ENCODE measurements around the gene PARD3B.

Gene PARD3B

GRCh38 chr2:205564346-205565141, 1019.3 kb downstream of the PARD3B start:
- no peak for DNase-seq (ENCODE audit: low read depth)
- TF ChIP-seq CTCF (IDR thresholded peaks at IDR 0.05; ENCODE audit: low read length, missing control alignments) = no peak
- no peak overlapping the region for H3K4me3 ChIP-seq (replicated peaks; ENCODE audit: low read depth, low read length)

DNA sequence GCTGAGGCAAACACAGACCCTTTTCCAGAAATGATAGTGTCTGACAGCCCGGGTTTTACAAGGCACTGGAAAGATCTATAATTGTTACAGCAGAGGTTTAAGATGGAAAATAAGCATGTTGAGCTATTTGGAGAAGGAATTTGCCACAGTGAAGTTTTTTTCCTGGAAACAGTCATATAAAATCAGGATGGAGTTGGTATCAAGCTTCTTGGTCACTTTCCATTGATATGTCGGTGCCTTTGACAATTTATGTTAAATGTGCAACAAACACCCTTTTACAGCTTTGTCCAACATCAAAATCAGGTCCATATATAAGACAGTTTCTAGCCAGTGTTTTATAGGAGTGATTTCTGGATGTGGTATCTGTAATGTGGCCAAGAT, 1019.9 kb downstream of the PARD3B start:
- H3K4me3 ChIP-seq (replicated peaks; ENCODE audit: low read depth, low read length) = no peak overlapping the region
- no peak for TF ChIP-seq CTCF (IDR thresholded peaks at IDR 0.05; ENCODE audit: low read length, missing control alignments)
- no peak for DNase-seq (ENCODE audit: low read depth)

GRCh38 chr2:205566606-205567168, 1021.4 kb downstream of the PARD3B start:
- no peak for TF ChIP-seq CTCF (IDR thresholded peaks at IDR 0.05; ENCODE audit: low read length, missing control alignments)
- no peak for DNase-seq (ENCODE audit: low read depth)
- no peak overlapping the region for H3K4me3 ChIP-seq (replicated peaks; ENCODE audit: low read depth, low read length)

DNA sequence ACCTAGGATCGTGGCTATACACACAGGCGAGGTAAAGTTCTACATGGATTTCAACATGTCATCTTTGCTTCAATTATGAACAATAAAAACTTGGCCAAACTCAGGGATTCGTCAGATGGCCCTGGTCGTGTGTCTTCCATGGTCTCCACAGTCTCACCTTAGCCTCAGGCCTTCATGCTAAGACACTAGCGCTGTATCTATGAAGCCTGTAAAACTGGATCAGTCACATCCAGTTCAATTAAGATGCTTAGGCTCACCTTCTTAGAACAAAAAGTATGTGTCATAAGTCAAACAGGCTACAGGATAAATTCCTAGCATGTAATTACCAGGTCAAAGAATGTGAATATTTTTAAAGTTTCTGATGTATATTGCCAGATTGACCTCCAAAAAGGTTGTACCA, 1023.3 kb downstream of the PARD3B start:
- no peak overlapping the region for H3K4me3 ChIP-seq (replicated peaks; ENCODE audit: low read depth, low read length)
- no peak for DNase-seq (ENCODE audit: low read depth)
- TF ChIP-seq CTCF (IDR thresholded peaks at IDR 0.05; ENCODE audit: low read length, missing control alignments) = no peak

- no peak for DNase-seq (ENCODE audit: low read depth)
- no peak overlapping the region for H3K4me3 ChIP-seq (replicated peaks; ENCODE audit: low read depth, low read length)
- no peak for TF ChIP-seq CTCF (IDR thresholded peaks at IDR 0.05; ENCODE audit: low read length, missing control alignments)
Observed at GRCh38 chr2:205570648-205571047, 1025.4 kb downstream of the PARD3B start.

DNA sequence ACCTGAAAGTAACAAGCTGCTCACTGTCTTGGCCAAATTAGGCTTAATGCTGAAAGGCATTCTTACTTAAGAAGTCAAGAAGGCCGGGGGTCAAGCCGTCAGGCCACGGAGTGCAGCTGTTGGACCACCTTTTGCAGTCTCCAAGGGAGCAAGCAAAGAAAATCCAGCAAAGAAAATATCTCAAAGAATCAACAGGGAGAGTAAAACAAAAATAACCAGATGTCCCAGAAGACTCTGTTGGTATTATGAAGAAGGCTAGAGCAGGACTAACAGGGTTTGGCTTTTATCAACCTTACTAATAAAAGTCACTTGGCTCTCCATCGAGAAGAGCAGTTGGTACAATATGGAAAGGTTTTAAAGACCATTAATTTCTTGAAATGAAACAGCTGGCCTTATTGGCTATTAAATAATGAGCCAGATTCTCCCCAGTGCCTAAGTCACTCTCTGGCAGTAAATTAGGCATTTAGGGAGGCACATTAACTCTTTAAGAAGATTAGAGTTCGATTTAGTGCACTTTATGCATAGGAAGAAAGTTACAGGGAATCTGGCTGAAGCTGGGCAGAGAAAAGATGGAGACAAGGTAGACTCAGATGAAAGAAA, 1026.2 kb downstream of the PARD3B start:
- DNase-seq (ENCODE audit: low read depth) = no peak
- no peak overlapping the region for H3K4me3 ChIP-seq (replicated peaks; ENCODE audit: low read depth, low read length)
- no peak for TF ChIP-seq CTCF (IDR thresholded peaks at IDR 0.05; ENCODE audit: low read length, missing control alignments)

All from fibroblast of pulmonary artery (primary cell).